HT-29 (cell line): Measurements from ENCODE around the gene MED12L. TPM values are rescaled to one million over a fixed set of nuclear protein-coding genes. Genes with fewer than 3 reads are reported as not detected.
"Not testable (repeated sequence)": the region's sequence is repeated elsewhere in the genome, so short reads cannot be mapped to it uniquely, and the experiment has no call there.

ENCODE experiments used
- DNase-seq: peaks from one replicate; pipeline ENCODE4 v3.0.0-alpha.2; 2015; ENCODE audit warnings: low spot score
- total RNA-seq: library from RNA; depleted of rRNA; stranded (reverse); fragments of >200 nt; shearing (Covaris generic); gene quantifications from 2 replicates; pipeline ENCODE4 v1.2.3, GENCODE V29; 2014

MED12L gene
- total RNA-seq, 1 experiment from 2014 or later = not detected

DNA sequence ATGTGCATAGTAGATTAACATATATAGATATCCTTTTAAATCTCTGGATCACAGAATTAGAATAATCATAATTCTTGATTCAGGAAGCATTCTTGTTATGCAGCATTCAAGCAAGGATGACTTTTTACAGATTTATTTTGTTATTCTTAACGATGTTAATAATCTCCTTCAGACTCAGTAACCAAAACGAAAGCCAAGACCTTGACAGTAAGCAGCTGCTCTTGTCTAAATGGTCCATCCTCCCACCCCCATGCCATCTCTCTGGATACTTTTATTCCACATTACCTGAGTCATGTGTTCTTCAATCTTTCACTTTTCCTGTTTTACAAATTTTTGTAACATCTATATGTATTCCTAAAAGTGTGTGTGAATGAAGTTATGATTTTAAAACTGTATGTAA lies 150.9 kb downstream of the MED12L start:
- DNase-seq = no peak

GRCh38 chr3:151236736-151237135 lies 151.3 kb downstream of the MED12L start:
- no peak for DNase-seq

GRCh38 chr3:151242006-151242405 lies 156.5 kb downstream of the MED12L start:
- DNase-seq = not testable (repeated sequence)

GRCh38 chr3:151248772-151249337 lies 163.4 kb downstream of the MED12L start:
- DNase-seq = no peak

- no peak for DNase-seq
Observed at GRCh38 chr3:151256749-151257148, 171.3 kb downstream of the MED12L start.

GRCh38 chr3:151259664-151260063 lies 174.2 kb downstream of the MED12L start:
- no peak for DNase-seq

- no peak for DNase-seq
Observed at GRCh38 chr3:151262871-151263525, 177.5 kb downstream of the MED12L start.

GRCh38 chr3:151264605-151265004 lies 179.1 kb downstream of the MED12L start:
- no peak for DNase-seq

- DNase-seq = no peak
Observed at GRCh38 chr3:151265166-151265565, 179.7 kb downstream of the MED12L start.

GRCh38 chr3:151265866-151266265 lies 180.4 kb downstream of the MED12L start:
- DNase-seq = no peak

DNA sequence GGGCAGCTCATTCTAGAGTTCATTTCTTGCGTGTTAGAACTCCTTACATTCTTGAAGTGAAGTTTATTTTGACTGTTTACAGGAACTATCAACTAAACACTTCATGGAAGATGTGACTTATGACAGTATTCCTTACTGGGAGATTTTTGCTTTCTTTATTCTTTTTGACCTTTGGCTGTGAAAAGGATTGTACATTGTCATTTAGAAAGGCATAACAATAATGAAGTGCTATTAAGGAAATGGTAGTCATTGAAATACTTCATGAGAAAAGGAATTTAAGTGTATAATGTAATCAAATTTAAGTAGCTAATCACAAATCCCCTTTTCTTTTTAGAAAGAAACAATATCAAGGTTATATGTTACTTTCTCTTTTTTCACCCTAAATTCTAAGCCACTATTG lies 181.6 kb downstream of the MED12L start:
- no peak for DNase-seq

DNA sequence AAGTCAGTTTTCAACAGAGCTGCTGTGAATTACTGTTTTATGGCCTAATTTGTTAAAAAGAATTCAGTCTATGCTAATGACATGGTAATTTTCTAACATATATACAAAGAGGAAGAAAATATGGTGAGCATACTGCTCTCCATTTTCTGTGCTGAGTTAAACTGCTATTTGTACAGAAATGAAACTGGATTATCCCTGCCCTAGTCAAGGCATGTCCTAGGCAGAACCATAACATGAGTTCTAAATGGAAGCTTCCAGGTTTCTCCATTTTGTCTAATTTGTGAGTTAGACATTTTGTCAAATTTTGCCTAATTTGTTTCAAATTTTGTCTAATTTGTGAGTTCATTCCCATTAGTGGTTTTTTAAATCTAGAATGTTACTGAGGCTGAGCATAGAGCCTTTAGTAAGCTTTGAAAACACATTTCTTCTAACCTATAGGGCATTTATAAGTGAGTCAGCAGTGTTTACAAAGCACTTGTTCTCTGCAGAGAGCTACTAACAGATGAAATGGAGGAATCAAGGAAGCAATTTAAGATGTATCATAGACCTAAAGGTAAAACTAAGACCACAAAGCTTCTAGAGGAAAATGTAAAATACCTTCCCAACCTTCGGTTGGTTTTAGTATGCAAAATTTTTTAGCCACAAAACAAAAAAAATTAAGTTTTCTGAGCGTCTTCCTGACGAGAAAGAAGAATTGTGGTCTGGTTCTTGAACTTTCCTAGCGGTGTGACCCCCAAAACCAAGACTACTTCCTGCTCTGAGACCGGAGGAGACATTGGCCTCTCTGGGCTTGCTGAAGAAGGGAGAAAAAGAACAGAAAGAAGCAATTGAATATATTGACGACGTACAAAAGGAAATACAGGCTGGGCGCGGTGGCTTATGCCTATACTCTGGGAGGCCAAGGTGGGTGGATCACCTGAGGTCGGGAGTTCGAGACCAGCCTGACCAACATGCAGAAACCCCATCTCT lies 183.1 kb downstream of the MED12L start:
- DNase-seq = no peak

DNA sequence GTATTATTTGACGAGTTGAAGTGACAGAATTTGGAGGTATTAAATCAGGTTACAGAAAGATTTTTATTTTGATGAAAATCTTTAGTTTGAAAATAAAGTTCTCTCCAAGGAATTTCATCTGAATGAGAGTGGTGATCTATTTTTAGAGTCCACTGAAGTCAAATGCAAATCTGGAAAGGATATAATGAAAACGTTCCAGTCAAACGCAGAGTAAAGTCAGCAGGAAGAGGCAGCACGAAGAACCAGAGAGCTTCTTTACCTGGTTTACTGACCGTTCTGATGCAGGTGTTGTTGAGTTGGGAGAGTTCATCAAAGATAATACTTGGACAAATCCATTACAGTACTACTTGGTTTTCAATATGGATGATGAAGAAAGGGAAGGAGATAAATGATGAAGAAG lies 184.2 kb downstream of the MED12L start:
- no peak for DNase-seq

DNA sequence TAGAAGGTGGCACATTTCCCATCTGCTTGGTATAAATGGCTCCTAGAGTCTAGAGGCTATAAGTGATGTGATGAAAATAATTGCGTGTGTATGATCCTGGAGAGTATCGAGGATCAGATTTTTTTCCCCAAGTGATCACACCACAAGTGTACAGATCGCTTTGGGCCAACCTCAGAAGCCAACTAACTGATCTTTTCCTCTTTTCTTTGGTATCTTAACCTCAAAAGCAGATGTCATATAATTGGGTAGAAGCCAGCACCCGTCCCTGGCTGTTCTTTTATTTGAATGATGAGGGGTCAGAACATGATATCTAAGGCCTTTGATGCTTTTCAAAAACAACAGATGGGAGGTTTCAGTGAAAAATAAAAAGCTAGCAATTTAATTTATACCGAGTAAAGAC lies 189.6 kb downstream of the MED12L start:
- DNase-seq = no peak

- DNase-seq = no peak
Observed at GRCh38 chr3:151276038-151276686, 190.7 kb downstream of the MED12L start.

- no peak for DNase-seq
Observed at GRCh38 chr3:151276687-151277042, 191.2 kb downstream of the MED12L start.

- DNase-seq = no peak
Observed at GRCh38 chr3:151278230-151278629, 192.8 kb downstream of the MED12L start, which contains the start of gene P2RY14. TSS of gene P2RY14 (minus strand) at chr3:151278542. CDS start at chr3:151214316, 64,226 bp downstream.

DNA sequence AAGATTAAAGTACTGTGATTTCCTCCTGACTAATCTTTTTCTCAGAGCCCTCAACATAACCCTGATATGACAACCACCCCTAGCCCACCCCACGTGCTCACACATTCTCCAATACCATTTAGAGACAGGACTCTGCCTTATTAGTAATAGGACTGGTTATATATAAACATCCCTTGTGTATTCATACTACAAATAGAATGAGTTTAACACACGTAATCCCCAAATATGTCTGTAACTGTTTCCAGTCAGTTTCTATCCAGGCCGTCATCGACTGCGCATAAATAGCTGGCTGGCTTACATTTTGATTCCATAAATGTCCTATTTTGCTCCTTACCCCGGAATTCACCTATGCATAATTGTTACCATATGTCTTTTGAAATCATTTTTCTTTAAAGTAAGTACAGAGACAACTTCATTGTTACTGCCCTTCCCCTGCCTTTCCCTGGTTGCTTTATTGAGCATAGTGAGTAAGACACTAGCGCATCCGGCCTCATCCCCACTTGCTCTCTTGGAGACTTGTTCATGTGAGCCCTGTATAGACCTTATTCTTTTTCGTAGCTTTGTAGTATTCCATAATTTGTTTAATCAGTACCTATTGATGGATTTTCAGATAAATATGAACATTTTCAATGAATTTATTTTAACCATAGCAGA lies 196.3 kb downstream of the MED12L start:
- no peak for DNase-seq

DNA sequence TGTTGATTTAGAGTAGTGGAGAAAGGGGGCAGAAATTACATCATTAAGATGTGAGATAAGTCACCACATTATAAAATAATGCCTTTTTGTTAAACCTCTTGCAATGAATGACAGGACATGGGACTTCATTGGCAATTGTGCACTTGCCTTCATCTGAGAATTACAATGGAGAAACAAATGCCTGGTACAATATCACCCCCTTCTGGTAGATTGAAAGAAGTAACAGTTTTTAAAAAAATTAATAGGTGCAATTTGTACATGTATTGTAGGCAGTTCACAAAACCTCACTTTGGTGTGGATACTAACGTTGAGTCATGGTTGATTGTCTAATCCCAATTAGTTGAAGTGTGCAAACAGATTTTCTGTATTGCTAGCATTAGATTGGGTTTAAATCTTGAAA lies 197.5 kb downstream of the MED12L start:
- DNase-seq = peak; percentile 85

DNA sequence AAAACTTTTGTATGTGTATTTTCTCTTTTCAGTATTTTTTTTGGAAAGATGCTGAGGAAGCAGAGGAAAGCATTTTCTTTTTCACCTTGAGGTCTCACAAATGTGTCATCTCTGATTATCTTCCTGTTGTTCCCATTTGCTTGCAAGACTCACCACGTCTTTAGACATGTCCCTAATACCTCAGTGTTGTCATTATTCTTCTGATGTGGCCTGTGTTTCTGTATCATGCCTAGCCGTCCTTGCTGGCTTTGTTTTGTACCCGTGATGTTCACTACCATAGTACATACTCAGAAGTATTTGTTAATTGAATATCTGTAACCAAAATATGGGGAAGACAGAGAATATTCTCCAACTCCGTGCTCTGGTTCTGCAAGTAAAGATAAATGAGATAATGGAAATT lies 197.9 kb downstream of the MED12L start:
- no peak for DNase-seq

GRCh38 chr3:151283907-151284461 lies 198.5 kb downstream of the MED12L start:
- DNase-seq = peak; percentile 52
